GM19099 (cell line): ENCODE results near the gene RAPGEF6.

Source experiments
- POLR2A ChIP-seq: IDR thresholded peaks from 3 replicates; pipeline ENCODE4 v1.6.1; 2011; ENCODE audit warnings: low read depth; ENCODE audit not compliant: insufficient read length; ENCODE audit errors: extremely low read depth

RAPGEF6 gene

GRCh38 chr5:131541071-131541470 lies 94.0 kb downstream of the RAPGEF6 start:
- TF ChIP-seq POLR2A = no peak

- TF ChIP-seq POLR2A = no peak
These were observed 95.8 kb downstream of the RAPGEF6 start for GRCh38 chr5:131539251-131539650.

GRCh38 chr5:131538177-131538593 lies 96.8 kb downstream of the RAPGEF6 start:
- TF ChIP-seq POLR2A = no peak

DNA sequence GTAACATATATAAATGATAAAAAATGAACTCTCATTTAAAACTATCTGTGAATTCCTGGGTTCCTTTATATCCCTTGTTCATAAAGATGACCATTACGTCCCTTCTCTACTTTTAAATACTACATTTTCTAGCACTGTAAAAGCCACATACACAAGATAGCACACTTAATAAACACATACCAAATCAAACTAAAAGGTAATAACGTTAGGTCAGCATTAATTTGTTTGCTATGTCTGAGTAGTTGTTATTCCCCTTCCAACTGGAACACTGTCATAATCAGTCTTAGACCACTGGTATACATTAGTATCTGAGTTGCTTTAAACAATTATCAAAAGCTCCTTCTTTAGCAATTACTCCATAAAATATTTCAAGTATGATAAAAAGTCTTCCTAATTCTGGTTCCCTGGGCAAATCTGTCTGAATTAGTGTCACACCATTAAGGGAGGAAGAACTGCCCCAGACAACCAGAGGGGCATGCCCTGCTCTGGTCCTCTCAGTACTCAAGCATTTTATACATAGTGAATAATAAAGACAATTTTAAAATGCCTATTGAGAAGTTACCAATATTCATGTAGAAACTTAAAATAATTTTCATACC lies 98.1 kb downstream of the RAPGEF6 start:
- TF ChIP-seq POLR2A = no peak

DNA sequence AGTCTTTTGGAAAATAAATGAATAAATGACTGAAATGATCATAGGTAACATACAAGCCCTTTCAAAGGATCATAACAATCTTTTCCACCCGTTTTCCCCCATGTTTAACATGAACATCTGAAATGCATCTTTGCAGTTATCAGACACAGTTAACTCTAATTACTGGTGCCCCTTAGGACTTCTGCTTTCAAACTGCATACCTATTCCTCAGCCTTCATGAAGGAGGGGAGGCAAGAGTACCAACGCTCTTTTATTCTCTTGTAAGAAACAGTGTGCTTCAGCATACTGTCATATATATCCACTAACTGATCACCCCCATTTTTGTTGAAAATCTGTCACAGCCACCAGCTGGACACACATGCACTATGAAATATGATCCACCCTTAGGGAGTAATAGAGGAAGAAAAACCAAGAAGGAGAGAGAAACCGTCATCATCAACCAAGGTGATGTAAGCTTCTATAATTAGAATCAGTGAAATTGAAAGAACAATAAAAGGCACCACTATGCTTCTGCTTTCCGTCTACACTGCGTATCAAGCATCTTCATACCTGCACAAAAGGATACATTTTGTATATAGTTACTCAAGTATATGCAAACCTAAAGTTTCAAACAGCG lies 98.7 kb downstream of the RAPGEF6 start:
- TF ChIP-seq POLR2A = no peak

GRCh38 chr5:131534974-131535373 lies 100.1 kb downstream of the RAPGEF6 start:
- no peak for TF ChIP-seq POLR2A

DNA sequence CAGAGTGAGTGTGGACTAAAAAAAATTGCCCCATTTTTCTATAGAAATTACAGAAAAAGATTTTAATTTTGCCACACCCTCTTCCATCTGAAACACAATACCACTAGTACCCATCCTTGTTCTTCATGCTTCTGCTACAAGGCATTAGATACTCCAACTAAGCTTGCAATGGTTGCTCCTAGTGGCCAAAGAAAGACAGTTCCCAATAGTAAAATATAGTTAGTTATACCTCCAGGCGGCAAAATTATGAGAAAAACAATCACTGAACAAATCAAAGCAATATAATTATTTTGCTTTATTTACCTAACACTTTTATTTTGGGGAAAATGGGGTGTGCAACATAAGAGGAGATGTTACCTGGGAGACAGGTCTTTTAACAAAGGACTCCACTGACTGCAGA lies 101.2 kb downstream of the RAPGEF6 start:
- TF ChIP-seq POLR2A = no peak

DNA sequence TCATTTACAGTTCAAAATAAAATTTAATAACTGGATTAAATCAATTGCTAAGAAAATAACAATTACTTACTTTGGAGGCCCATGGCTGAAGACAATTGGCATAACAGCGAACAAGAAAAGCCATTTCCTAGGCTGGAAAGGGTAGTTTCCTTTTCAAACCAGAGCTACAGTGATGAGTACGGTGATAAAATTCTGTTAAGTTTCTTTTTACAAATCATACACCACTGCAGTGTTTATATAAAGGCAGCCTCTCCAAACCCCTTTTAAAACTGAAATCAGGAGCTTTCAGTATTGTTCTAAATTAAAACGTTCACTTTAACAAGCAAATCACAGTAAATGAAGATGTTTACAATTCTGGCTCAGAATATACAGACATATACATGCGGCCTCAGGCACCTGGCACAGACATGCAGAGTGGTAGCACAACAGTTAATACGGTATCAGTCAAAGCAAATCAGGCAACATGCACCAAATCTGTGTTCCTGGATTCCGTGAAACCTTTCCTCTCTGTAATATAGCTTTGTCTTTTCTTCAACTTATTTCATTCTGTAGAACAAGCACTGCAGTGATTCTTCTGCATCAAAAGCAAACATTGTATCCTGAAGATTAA lies 102.9 kb downstream of the RAPGEF6 start:
- no peak for TF ChIP-seq POLR2A

DNA sequence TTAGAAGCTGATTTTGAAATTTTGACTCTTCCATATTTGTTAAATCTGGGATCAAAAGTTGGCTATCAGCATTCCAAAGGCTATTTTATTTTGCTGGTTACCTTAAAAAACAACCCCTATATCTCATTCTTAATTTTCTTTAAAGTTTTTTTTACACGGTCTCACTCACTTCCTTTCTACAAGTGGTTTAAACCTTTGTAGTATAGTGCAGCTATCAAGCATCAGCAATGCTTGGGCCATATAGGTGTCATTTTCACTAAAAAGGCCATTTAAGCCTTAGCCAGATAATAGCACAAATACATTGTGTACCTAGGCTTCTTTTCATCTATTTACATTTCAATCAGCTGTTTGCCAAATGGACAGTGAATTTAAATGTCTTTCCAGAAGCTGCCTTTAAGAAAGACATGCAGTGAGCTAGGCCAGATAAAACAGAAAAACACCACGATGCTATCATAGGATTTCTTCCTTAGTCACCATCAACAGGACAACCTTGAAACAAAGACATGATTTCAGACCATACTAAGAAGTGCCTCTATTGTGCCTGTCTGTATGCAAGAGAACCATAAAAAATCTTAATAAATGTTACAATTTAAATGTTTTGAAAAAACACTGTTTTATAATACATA lies 104.2 kb downstream of the RAPGEF6 start:
- TF ChIP-seq POLR2A = no peak

GRCh38 chr5:131528682-131529081 lies 106.3 kb downstream of the RAPGEF6 start:
- TF ChIP-seq POLR2A = no peak

DNA sequence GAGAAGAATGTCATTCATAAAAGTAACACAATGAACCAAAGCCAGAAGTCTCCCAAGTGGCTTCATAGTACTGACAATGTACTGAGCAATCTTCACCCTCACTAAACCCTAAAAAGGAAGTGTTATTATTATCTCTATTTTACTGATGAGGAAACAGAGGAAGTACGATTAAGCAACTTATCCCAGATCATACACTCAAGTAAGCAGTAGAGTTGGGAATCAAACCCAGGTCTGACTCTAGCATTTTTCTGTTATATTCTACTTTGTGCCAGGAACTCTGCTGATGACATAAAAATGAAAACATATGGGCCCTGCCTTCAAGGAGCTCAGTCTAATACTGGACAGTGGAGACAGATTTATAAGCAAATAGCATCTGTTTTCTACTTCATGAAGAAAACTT lies 109.2 kb downstream of the RAPGEF6 start:
- TF ChIP-seq POLR2A = no peak

DNA sequence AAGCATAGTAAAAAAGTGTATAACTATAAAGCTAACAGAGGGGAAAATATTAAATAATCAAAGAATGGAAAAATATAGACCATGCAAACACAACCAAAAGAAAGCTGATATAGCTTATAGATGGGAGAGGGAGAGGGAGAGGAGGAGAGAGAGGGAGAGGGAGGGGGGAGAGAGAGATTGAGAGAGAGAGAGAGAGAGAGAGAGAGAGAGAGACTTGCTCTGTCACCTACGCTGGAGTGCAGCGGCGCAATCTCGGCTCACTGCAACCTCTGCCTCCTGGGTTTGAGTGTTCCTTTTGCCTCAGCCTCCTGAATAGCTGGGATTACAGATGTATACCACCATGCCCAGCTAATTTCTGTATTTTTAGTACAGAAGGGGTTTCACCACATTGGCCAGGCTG lies 110.6 kb downstream of the RAPGEF6 start:
- TF ChIP-seq POLR2A = no peak

DNA sequence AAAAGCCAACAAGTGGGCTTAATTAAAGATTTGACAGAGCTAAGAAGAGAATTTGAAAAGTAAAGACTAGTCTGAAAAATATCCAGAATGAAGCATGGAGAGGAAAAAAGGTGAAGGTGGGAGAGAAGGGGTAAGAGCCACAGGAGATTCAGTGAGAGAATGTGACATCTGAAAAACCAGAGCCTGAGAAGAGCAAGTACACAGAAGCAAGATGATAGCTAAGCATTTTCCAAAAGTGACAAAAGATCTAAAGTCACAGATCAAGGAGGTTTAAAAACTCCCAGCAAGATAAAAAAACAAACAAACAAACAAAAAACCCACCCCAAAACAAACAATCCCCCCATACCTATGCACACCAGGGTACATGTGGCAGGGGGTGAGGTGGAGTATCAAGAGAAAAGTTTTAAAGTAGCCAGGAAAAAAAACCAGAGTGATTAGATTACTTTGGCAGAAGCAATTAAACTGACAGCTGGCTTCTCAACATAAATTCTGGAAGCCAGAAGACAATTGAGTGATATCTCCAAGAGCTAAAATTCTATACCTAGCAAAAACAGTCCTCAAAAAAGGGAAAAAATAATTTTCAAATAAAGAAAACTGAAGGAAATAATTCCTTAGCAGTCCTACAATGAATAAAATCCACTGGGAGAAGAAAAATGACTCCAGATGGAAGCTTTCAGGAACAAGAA lies 111.4 kb downstream of the RAPGEF6 start:
- no peak for TF ChIP-seq POLR2A

DNA sequence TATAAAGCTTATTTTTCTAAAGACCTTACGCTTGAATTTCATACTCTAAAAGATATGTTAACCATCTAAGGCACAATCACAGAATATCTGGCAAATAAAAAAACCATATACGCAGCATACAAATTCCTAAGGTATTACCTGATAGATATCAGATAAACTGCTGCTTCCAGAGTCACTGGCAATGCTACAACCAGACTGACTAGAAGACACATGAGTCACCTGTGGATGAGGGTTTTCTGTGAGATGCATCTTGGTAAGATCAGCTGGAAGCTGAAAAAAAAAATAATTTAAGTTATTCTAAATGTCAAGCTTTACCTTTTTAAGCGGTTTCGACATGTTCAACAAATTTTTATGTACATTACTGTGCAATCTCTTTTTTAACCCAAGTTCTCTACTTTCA lies 113.8 kb downstream of the RAPGEF6 start:
- no peak for TF ChIP-seq POLR2A

DNA sequence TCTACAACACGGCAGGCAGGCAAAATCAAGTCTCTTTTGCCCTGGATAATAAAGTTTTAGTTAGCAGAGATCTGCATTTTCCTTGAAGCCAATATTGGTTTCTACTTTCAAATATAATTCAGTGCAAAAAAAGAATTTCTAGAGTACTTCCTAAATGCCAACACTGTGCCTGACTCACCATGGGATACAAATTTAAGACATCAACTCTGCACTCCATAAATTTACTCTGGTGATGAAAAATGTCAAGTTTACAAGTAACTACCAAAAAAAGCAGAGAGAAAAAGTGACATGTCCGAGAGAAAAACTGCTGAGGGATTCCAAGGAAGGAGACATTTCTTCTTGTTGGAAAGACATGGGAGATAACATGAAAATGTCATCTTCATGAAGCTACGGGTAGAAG lies 119.7 kb downstream of the RAPGEF6 start:
- no peak for TF ChIP-seq POLR2A
